CD4-positive, CD25-positive, alpha-beta regulatory T cell (primary cell): ENCODE results near the gene RXFP1. TPM values are rescaled to one million over a fixed set of nuclear protein-coding genes. Genes with fewer than 3 reads are reported as not detected.

Experiments used
- ATAC-seq, 2 donors: fragments of 150-1000 bp; cut with Tn5 transposase; one replicate each; pipeline ENCODE4 v1.10.0; 2021; ENCODE audit warnings: low read depth in 2 of 2, moderate number of reproducible peaks in 2 of 2, moderate library complexity in 1 of 2
- DNase-seq, 3 donors: peaks; one replicate each; pipeline versions ENCODE4 v3.0.0 to v3.0.0-alpha.2; 2012 to 2022; ENCODE audit warnings: mixed read lengths in 1 of 3
- H3K27ac ChIP-seq: one replicate; pipeline ENCODE4 v1.7.0; 2013; ENCODE audit warnings: mild to moderate bottlenecking, low read length; ENCODE audit not compliant: insufficient read depth, poor library complexity, severe bottlenecking
- H3K27me3 ChIP-seq: one replicate; pipeline ENCODE4 v1.7.0; 2013; ENCODE audit warnings: low read length; ENCODE audit not compliant: control insufficient read depth, insufficient read depth
- H3K36me3 ChIP-seq: one replicate; pipeline ENCODE4 v1.7.0; 2013; ENCODE audit warnings: mild to moderate bottlenecking, low read length, moderate library complexity; ENCODE audit not compliant: control insufficient read depth, insufficient read depth
- H3K4me1 ChIP-seq: 2 replicates; pipeline ENCODE4 v1.7.0; 2013; ENCODE audit warnings: mild to moderate bottlenecking, low read length; ENCODE audit not compliant: insufficient read depth, control insufficient read depth, poor library complexity, severe bottlenecking
- H3K4me3 ChIP-seq: one replicate; pipeline ENCODE4 v1.7.0; 2013; ENCODE audit warnings: low read depth, mild to moderate bottlenecking, low read length, moderate library complexity
- H3K9me3 ChIP-seq, 2 experiments: 1 replicate in 1 of 2; 2 replicates in 1 of 2; pipeline ENCODE4 v1.7.0; 2013; ENCODE audit warnings: low read length in 2 of 2, mild to moderate bottlenecking in 1 of 2, moderate library complexity in 1 of 2; ENCODE audit not compliant: control insufficient read depth in 2 of 2
- H3K27ac Mint-ChIP-seq, 3 donors: one replicate each; pipeline ENCODE4 v1.8.0; 2020 to 2022; ENCODE audit warnings: mild to moderate bottlenecking in 3 of 3, mixed read lengths in 3 of 3, moderate library complexity in 2 of 3
- H3K27me3 Mint-ChIP-seq: one replicate; pipeline ENCODE4 v1.8.0; 2022; ENCODE audit warnings: mild to moderate bottlenecking, mixed read lengths
- H3K36me3 Mint-ChIP-seq: one replicate; pipeline ENCODE4 v1.8.0; 2020; ENCODE audit warnings: mixed read lengths
- H3K4me1 Mint-ChIP-seq, 4 donors: one replicate each; pipeline ENCODE4 v1.8.0; 2020 to 2022; ENCODE audit warnings: mixed read lengths in 4 of 4, mild to moderate bottlenecking in 1 of 4
- H3K4me3 Mint-ChIP-seq, 4 donors: one replicate each; pipeline ENCODE4 v1.8.0; 2020 to 2022; ENCODE audit warnings: mild to moderate bottlenecking in 4 of 4, mixed read lengths in 4 of 4, moderate library complexity in 3 of 4
- H3K9me3 Mint-ChIP-seq, 7 donors: one replicate each; pipeline ENCODE4 v1.8.0; 2020 to 2022; ENCODE audit warnings: mixed read lengths in 7 of 7, mild to moderate bottlenecking in 3 of 7, moderate library complexity in 2 of 7
- polyA plus RNA-seq, 4 donors: library from polyadenylated mRNA; unstranded; fragments of 300-500 nt; fragmentation: Illumina TruSeq; gene quantifications; one replicate each; pipeline ENCODE4 v1.2.3, GENCODE V29; 2021
- total RNA-seq: library from RNA; stranded (reverse); gene quantifications from one replicate; pipeline ENCODE4 v1.2.3, GENCODE V29; 2022

RXFP1 gene
- total and polyA plus RNA-seq, 5 donors from 2014 or later = not detected

DNA sequence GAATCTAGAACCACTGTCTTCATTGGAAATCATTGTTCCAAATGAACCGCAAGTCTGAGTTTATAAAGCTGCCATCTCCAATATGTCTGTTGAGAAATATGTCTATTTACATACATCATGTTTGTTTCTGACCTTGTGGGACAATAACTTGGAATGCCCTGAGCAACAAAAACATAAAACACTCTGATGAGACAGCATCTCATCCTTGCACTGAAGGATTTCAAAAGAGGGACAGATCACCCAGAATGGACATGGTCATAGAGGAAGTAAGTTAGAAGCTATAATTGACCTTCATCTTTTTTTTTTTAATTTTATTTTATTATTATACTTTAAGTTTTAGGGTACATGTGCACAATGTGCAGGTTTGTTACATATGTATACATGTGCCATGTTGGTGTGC, 22.5 kb downstream of the RXFP1 start:
- H3K9me3 ChIP-seq = no peaks in the 10 kb centered on the region
- no peaks in the 10 kb centered on the region for H3K36me3 Mint-ChIP-seq
- no peak overlapping the region for H3K27ac Mint-ChIP-seq
- H3K27me3 Mint-ChIP-seq = no peaks in the 10 kb centered on the region
- H3K27ac ChIP-seq = no peak overlapping the region
- no peaks in the 10 kb centered on the region for H3K36me3 ChIP-seq
- ATAC-seq (no peak), DNase-seq (no peak)
- H3K4me1 Mint-ChIP-seq = no peaks in the 10 kb centered on the region
- H3K27me3 ChIP-seq = no peaks in the 10 kb centered on the region
- H3K4me3 Mint-ChIP-seq = no peak overlapping the region
- H3K9me3 Mint-ChIP-seq = peaks cover 0 to 7% (median 4%) of the 10 kb centered on the region in 7 donors
- H3K4me1 ChIP-seq = no peaks in the 10 kb centered on the region
- H3K4me3 ChIP-seq = no peak overlapping the region

DNA sequence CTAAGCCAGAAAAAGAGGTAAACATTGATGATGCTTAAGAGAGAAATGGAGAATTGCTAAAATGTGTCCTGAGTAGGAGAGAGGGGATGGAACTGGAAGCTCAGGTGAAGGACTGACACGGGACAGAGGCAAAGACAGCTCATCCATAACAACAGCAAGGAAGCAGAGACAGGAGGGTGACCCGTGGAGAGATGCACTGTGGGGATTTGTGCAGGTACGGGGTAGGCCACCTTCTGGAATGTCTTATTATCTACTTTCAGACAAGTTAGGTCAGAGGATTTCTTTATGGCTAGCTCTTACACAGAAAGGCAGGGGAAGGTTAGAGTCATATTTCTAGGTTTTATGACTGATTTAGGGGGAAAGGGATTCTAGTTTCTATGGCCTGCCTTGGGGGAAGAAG, 31.7 kb downstream of the RXFP1 start:
- Mint-ChIP-seq H3K4me1 (no peaks in the 10 kb centered on the region), H3K36me3 (no peaks in the 10 kb centered on the region), H3K9me3 (peaks cover 0 to 5% (median 0%) of the 10 kb centered on the region in 7 donors), H3K27me3 (no peaks in the 10 kb centered on the region), H3K4me3 (no peak overlapping the region), H3K27ac (no peak overlapping the region)
- Histone ChIP-seq H3K27ac (no peak overlapping the region), H3K9me3 (no peaks in the 10 kb centered on the region), H3K4me3 (no peak overlapping the region), H3K36me3 (no peaks in the 10 kb centered on the region), H3K27me3 (no peaks in the 10 kb centered on the region), H3K4me1 (no peaks in the 10 kb centered on the region)
- ATAC-seq = no peak
- no peak for DNase-seq

DNA sequence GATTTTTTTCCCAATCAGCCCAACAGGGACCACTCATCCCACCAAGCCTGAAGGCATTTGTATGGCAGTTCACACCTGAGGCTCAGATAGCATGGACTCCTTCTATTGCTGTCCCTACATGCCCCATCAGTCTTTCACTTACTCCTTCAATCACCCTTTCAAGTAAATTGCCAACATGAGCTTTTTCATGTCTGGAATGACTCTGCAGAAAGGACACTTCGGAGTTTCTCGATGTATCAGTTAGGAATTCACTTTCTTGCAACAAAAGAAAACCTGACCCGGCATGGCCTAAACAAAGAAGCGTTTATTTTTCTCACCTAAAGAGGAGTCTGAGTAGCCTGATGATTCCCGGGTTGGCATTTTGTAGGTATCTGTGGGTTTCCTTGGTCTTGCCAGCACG, 38.6 kb downstream of the RXFP1 start:
- ATAC-seq (no peak), DNase-seq (no peak)
- H3K27me3 Mint-ChIP-seq = no peaks in the 10 kb centered on the region
- no peaks in the 10 kb centered on the region for H3K36me3 ChIP-seq
- no peaks in the 10 kb centered on the region for H3K27me3 ChIP-seq
- H3K9me3 Mint-ChIP-seq = peaks cover 0 to 1% (median 0%) of the 10 kb centered on the region in 7 donors
- H3K4me3 Mint-ChIP-seq = no peak overlapping the region
- H3K27ac ChIP-seq = no peak overlapping the region
- H3K36me3 Mint-ChIP-seq = no peaks in the 10 kb centered on the region
- H3K27ac Mint-ChIP-seq = no peak overlapping the region
- no peak overlapping the region for H3K4me3 ChIP-seq
- H3K4me1 ChIP-seq = no peaks in the 10 kb centered on the region
- H3K9me3 ChIP-seq = no peaks in the 10 kb centered on the region
- no peaks in the 10 kb centered on the region for H3K4me1 Mint-ChIP-seq

DNA sequence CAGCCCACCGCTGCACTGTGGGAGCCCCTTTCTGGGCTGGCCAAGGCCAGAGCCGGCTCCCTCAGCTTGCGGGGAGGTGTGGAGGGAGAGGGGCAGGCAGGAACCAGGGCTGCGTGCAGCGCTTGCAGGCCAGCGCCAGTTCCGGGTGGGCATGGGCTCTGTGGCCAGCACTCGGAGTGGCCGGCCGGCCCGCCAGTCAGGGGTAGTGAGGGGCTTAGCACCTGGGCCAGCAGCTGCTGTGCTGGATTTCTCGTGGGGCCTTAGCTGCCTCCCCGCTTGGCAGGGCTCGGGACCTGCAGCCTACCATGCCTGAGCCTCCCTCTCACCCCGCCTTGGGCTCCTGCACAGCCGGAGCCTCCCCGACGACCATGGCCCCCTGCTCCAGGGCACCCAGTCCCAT, 45.2 kb downstream of the RXFP1 start:
- Mint-ChIP-seq H3K4me1 (no peaks in the 10 kb centered on the region), H3K27me3 (no peaks in the 10 kb centered on the region), H3K27ac (no peak overlapping the region), H3K36me3 (no peaks in the 10 kb centered on the region), H3K9me3 (peaks cover 0 to 4% (median 0%) of the 10 kb centered on the region in 7 donors), H3K4me3 (no peak overlapping the region)
- no peak overlapping the region for H3K27ac ChIP-seq
- H3K4me1 ChIP-seq = no peaks in the 10 kb centered on the region
- no peaks in the 10 kb centered on the region for H3K27me3 ChIP-seq
- no peaks in the 10 kb centered on the region for H3K9me3 ChIP-seq
- no peak for DNase-seq
- no peak for ATAC-seq
- no peaks in the 10 kb centered on the region for H3K36me3 ChIP-seq
- H3K4me3 ChIP-seq = no peak overlapping the region

DNA sequence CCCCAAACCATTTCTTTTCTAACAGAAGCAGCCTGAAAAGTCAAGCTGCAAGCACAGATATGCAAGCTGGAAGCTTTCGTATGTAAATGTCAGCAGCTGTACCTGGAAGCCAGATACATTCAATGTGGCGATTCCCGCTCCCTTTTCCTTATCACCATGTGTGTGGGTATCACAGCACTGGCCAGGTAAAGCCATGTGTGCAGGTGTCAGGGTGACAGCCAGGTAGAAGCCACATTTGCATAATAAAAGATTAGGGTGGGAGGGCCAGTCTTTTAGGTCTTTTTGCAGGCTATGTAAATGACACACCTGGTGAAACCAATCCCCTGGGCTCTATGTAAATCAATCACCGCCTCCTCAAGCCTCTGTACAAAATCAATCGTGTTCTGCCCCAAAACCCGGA, 50.1 kb downstream of the RXFP1 start:
- Histone ChIP-seq H3K27me3 (peaks cover 2% of the 10 kb centered on the region), H3K9me3 (no peaks in the 10 kb centered on the region), H3K4me1 (no peaks in the 10 kb centered on the region), H3K4me3 (no peak overlapping the region), H3K36me3 (no peaks in the 10 kb centered on the region), H3K27ac (no peak overlapping the region)
- DNase-seq (no peak), ATAC-seq (no peak)
- Mint-ChIP-seq H3K9me3 (peaks cover 0 to 4% (median 0%) of the 10 kb centered on the region in 7 donors), H3K27ac (no peak overlapping the region), H3K4me1 (no peaks in the 10 kb centered on the region), H3K4me3 (no peak overlapping the region), H3K36me3 (no peaks in the 10 kb centered on the region), H3K27me3 (no peaks in the 10 kb centered on the region)

DNA sequence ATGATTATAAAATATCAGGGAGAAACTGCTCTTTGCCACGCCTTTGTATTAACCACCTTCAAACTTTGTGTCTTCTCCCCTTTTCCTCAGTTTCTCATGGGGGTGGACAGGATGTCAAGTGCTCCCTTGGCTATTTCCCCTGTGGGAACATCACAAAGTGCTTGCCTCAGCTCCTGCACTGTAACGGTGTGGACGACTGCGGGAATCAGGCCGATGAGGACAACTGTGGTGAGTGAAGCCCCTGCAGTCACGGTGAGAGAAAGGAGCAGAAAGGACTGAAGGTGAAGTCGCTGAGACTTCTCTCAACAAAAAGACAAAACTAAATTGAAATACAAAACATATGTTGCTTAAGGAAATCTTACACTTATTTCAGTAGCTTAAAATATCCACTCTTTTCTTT, 50.9 kb downstream of the RXFP1 start:
- Mint-ChIP-seq H3K4me1 (no peaks in the 10 kb centered on the region), H3K4me3 (no peak overlapping the region), H3K27me3 (no peaks in the 10 kb centered on the region), H3K27ac (no peak overlapping the region), H3K9me3 (peaks cover 0 to 4% (median 0%) of the 10 kb centered on the region in 7 donors), H3K36me3 (no peaks in the 10 kb centered on the region)
- H3K36me3 ChIP-seq = no peaks in the 10 kb centered on the region
- no peaks in the 10 kb centered on the region for H3K4me1 ChIP-seq
- DNase-seq = no peak
- no peak overlapping the region for H3K4me3 ChIP-seq
- H3K9me3 ChIP-seq = no peaks in the 10 kb centered on the region
- ATAC-seq = no peak
- H3K27me3 ChIP-seq = peaks cover 2% of the 10 kb centered on the region
- H3K27ac ChIP-seq = no peak overlapping the region

DNA sequence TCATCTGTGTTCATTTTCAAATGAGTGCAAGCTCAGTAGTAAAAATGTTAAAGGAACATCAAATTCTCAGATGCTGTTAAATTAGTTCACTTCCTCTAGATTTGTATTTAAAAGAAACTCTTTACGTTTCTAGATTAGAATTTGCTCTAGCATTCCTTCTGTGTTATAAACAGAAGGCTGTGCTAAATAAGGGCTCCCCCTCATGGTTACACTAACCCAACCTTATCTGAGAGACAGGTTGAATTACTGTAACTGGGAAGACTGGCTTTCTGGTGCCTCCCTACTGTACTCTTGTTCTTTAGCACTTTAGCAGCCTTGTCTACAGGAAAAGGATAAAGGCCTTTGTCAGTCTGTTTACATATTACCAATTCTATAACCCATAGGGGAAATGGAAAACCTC, 56.8 kb downstream of the RXFP1 start:
- no peak for ATAC-seq
- Histone ChIP-seq H3K36me3 (no peaks in the 10 kb centered on the region), H3K27ac (no peak overlapping the region), H3K9me3 (no peaks in the 10 kb centered on the region), H3K27me3 (peaks cover 2% of the 10 kb centered on the region), H3K4me3 (no peak overlapping the region), H3K4me1 (no peaks in the 10 kb centered on the region)
- DNase-seq = no peak
- no peaks in the 10 kb centered on the region for H3K36me3 Mint-ChIP-seq
- H3K4me3 Mint-ChIP-seq = no peak overlapping the region
- H3K27ac Mint-ChIP-seq = no peak overlapping the region
- no peaks in the 10 kb centered on the region for H3K27me3 Mint-ChIP-seq
- H3K4me1 Mint-ChIP-seq = no peaks in the 10 kb centered on the region
- H3K9me3 Mint-ChIP-seq = no peaks in the 10 kb centered on the region

DNA sequence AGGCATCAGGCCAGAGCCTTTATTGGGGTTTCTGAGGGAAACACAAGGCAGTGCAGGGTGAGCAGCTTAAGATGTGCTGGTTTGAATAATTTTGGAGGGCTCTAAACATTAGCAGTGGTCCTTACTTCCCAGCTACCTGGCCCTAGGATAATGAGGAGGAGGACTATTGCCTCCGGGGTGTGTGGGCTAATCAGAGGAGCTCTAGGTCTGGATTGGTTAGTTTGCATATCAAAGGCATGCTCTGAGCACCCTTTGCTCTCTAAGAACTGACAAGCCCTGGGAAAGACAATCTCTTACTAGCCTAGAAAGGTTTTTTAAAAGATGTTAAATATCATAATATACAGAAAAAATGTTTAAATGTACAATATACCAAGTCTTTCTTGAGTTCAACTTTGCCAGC, 58.4 kb downstream of the RXFP1 start:
- Mint-ChIP-seq H3K36me3 (no peaks in the 10 kb centered on the region), H3K4me1 (no peaks in the 10 kb centered on the region), H3K27ac (no peak overlapping the region), H3K9me3 (peaks cover 0 to 3% (median 0%) of the 10 kb centered on the region in 7 donors), H3K4me3 (no peak overlapping the region), H3K27me3 (no peaks in the 10 kb centered on the region)
- ATAC-seq (no peak), DNase-seq (no peak)
- Histone ChIP-seq H3K27ac (no peak overlapping the region), H3K4me1 (no peaks in the 10 kb centered on the region), H3K9me3 (no peaks in the 10 kb centered on the region), H3K4me3 (no peak overlapping the region), H3K36me3 (no peaks in the 10 kb centered on the region), H3K27me3 (no peaks in the 10 kb centered on the region)
